Purkinje cell (primary cell): ENCODE results near the gene FAM216B. TPM values are rescaled to one million over a fixed set of nuclear protein-coding genes. Genes with fewer than 3 reads are reported as not detected.

Source experiments
- polyA plus RNA-seq: library from polyadenylated mRNA; unstranded; fragments of >200 nt; fragmentation: Nextera tagmentation; gene quantifications from 2 replicates; pipeline ENCODE4 v1.2.1, GENCODE V29; 2014

Gene FAM216B
- not detected in 2 replicates for polyA plus RNA-seq

GRCh38 chr13:42781352-42781751 is at the start of gene FAM216B:
Gene FAM216B (plus strand): TSS chr13:42781584. CDS start chr13:42784068, 2,484 bp downstream.

Other genes with a start within 250 kb of the FAM216B start
- gene TNFSF11, start 207.4 kb upstream of the FAM216B start, polyA plus RNA-seq: not detected in 2 replicates
- 1.1 TPM in 1 of 2 replicates, not detected in the other for gene EPSTI1, start 210.7 kb downstream of the FAM216B start, polyA plus RNA-seq
- gene DNAJC15, start 242.0 kb downstream of the FAM216B start, polyA plus RNA-seq: 70.6 and 73.6 TPM in 2 replicates